WTC11 (cell line): ENCODE results near the gene RAB7A. TPM values are rescaled to one million over a fixed set of nuclear protein-coding genes. Genes with fewer than 3 reads are reported as not detected.

ENCODE experiments used
- CBFB ChIP-seq: sonication (generic); formaldehyde crosslinking; IDR thresholded peaks from 2 replicates; pipeline ENCODE4 v1.8.1; 2022; ENCODE audit warnings: mild to moderate bottlenecking, low read depth, missing genetic modification reagents
- ETV6 ChIP-seq: sonication (generic); formaldehyde crosslinking; IDR thresholded peaks from 2 replicates; pipeline ENCODE4 v1.8.1; 2022; ENCODE audit warnings: mild to moderate bottlenecking, missing genetic modification reagents
- GABPB1 ChIP-seq: sonication (generic); formaldehyde crosslinking; IDR thresholded peaks from 2 replicates; pipeline ENCODE4 v1.8.1; 2023; ENCODE audit warnings: mild to moderate bottlenecking, missing genetic modification reagents
- GRHL2 ChIP-seq: fragments of 250-450 bp; sonication (Bioruptor Pico); IDR thresholded peaks from 2 replicates; pipeline ENCODE4 v1.8.0; 2022; ENCODE audit warnings: mild to moderate bottlenecking, moderate library complexity; ENCODE audit not compliant: insufficient replicate concordance, severe bottlenecking
- IRF2 ChIP-seq: sonication (generic); formaldehyde crosslinking; IDR thresholded peaks from 2 replicates; pipeline ENCODE4 v1.8.0; 2022; ENCODE audit warnings: low read depth, missing genetic modification reagents, borderline replicate concordance
- MAX ChIP-seq: sonication (generic); formaldehyde crosslinking; IDR thresholded peaks from 2 replicates; pipeline ENCODE4 v1.8.0; 2022; ENCODE audit warnings: mild to moderate bottlenecking, missing genetic modification reagents
- RELA ChIP-seq: sonication (generic); formaldehyde crosslinking; IDR thresholded peaks from 2 replicates; pipeline ENCODE4 v1.8.1; 2022; ENCODE audit warnings: missing genetic modification reagents, mild to moderate bottlenecking, borderline replicate concordance
- RORB ChIP-seq: fragments of 250-450 bp; sonication (Bioruptor Pico); IDR thresholded peaks from 2 replicates; pipeline ENCODE4 v1.9.0; 2021; ENCODE audit warnings: mild to moderate bottlenecking
- SMAD4 ChIP-seq: sonication (generic); formaldehyde crosslinking; IDR thresholded peaks from 2 replicates; pipeline ENCODE4 v1.8.0; 2022; ENCODE audit warnings: mild to moderate bottlenecking, missing genetic modification reagents
- SOX15 ChIP-seq: fragments of 250-450 bp; sonication (Bioruptor Pico); IDR thresholded peaks from 2 replicates; pipeline ENCODE4 v1.9.0; 2021; ENCODE audit warnings: mild to moderate bottlenecking
- TEAD4 ChIP-seq: sonication (generic); formaldehyde crosslinking; IDR thresholded peaks from 2 replicates; pipeline ENCODE4 v1.8.0; 2022; ENCODE audit warnings: mild to moderate bottlenecking, missing genetic modification reagents
- TP53 ChIP-seq: sonication (generic); formaldehyde crosslinking; IDR thresholded peaks from 2 replicates; pipeline ENCODE4 v1.8.1; 2023; ENCODE audit warnings: mild to moderate bottlenecking, missing genetic modification reagents
- USF1 ChIP-seq: sonication (generic); formaldehyde crosslinking; IDR thresholded peaks from 2 replicates; pipeline ENCODE4 v1.8.0; 2022; ENCODE audit warnings: mild to moderate bottlenecking, missing genetic modification reagents
- ZMAT4 ChIP-seq: fragments of 250-450 bp; sonication (Bioruptor Pico); IDR thresholded peaks from 2 replicates; pipeline ENCODE4 v1.9.0; 2021; ENCODE audit warnings: mild to moderate bottlenecking
- ZNF317 ChIP-seq: sonication (generic); formaldehyde crosslinking; IDR thresholded peaks from 2 replicates; pipeline ENCODE4 v1.8.1; 2023; ENCODE audit warnings: low read depth, mild to moderate bottlenecking, moderate library complexity, missing genetic modification reagents, borderline replicate concordance
- ZNF512 ChIP-seq: sonication (generic); formaldehyde crosslinking; IDR thresholded peaks from 2 replicates; pipeline ENCODE4 v1.8.1; 2022; ENCODE audit warnings: missing genetic modification reagents, borderline replicate concordance
- total RNA-seq: library from RNA; stranded (reverse); gene quantifications from 3 replicates; pipeline ENCODE4 v1.2.3, GENCODE V29; 2021
- TF ChIP-seq, protein P1 (sequence below): fragments of 250-450 bp; sonication (Bioruptor Pico); IDR thresholded peaks from 2 replicates; pipeline ENCODE4 v1.9.0; 2021; ENCODE audit warnings: mild to moderate bottlenecking, borderline replicate concordance
- TF ChIP-seq, protein P2 (sequence below): sonication (generic); formaldehyde crosslinking; IDR thresholded peaks from 2 replicates; pipeline ENCODE4 v1.8.0; 2022; ENCODE audit warnings: mild to moderate bottlenecking, missing genetic modification reagents
- TF ChIP-seq, protein P3 (sequence below): sonication (generic); formaldehyde crosslinking; IDR thresholded peaks from 2 replicates; pipeline ENCODE4 v1.8.1; 2022; ENCODE audit warnings: low read depth, mild to moderate bottlenecking, moderate library complexity, missing genetic modification reagents, borderline replicate concordance
- TF ChIP-seq, protein P4 (sequence below): sonication (generic); formaldehyde crosslinking; IDR thresholded peaks from 2 replicates; pipeline ENCODE4 v1.8.1; 2023; ENCODE audit warnings: mild to moderate bottlenecking, missing genetic modification reagents, moderate library complexity
- TF ChIP-seq, protein P5 (sequence below): fragments of 250-450 bp; sonication (Bioruptor Pico); IDR thresholded peaks from 2 replicates; pipeline ENCODE4 v2.1.2; 2022; ENCODE audit warnings: mild to moderate bottlenecking, moderate library complexity
- TF ChIP-seq, protein P6 (sequence below): sonication (generic); formaldehyde crosslinking; conservative IDR thresholded peaks from 2 replicates; pipeline ENCODE4 v1.8.1; 2023; ENCODE audit warnings: mild to moderate bottlenecking, low read depth, missing genetic modification reagents, moderate library complexity

RAB7A gene
- total RNA-seq, 1 experiment from 2014 or later, result 184 TPM

GRCh38 chr3:128726023-128727016 lies at the start of gene RAB7A (continued):
- TF ChIP-seq, protein P1, sequence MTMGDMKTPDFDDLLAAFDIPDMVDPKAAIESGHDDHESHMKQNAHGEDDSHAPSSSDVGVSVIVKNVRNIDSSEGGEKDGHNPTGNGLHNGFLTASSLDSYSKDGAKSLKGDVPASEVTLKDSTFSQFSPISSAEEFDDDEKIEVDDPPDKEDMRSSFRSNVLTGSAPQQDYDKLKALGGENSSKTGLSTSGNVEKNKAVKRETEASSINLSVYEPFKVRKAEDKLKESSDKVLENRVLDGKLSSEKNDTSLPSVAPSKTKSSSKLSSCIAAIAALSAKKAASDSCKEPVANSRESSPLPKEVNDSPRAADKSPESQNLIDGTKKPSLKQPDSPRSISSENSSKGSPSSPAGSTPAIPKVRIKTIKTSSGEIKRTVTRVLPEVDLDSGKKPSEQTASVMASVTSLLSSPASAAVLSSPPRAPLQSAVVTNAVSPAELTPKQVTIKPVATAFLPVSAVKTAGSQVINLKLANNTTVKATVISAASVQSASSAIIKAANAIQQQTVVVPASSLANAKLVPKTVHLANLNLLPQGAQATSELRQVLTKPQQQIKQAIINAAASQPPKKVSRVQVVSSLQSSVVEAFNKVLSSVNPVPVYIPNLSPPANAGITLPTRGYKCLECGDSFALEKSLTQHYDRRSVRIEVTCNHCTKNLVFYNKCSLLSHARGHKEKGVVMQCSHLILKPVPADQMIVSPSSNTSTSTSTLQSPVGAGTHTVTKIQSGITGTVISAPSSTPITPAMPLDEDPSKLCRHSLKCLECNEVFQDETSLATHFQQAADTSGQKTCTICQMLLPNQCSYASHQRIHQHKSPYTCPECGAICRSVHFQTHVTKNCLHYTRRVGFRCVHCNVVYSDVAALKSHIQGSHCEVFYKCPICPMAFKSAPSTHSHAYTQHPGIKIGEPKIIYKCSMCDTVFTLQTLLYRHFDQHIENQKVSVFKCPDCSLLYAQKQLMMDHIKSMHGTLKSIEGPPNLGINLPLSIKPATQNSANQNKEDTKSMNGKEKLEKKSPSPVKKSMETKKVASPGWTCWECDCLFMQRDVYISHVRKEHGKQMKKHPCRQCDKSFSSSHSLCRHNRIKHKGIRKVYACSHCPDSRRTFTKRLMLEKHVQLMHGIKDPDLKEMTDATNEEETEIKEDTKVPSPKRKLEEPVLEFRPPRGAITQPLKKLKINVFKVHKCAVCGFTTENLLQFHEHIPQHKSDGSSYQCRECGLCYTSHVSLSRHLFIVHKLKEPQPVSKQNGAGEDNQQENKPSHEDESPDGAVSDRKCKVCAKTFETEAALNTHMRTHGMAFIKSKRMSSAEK (CRISPR knock-in tag), result no peak
- no peak for TF ChIP-seq IRF2 (CRISPR knock-in tag)
- TF ChIP-seq, protein P2, sequence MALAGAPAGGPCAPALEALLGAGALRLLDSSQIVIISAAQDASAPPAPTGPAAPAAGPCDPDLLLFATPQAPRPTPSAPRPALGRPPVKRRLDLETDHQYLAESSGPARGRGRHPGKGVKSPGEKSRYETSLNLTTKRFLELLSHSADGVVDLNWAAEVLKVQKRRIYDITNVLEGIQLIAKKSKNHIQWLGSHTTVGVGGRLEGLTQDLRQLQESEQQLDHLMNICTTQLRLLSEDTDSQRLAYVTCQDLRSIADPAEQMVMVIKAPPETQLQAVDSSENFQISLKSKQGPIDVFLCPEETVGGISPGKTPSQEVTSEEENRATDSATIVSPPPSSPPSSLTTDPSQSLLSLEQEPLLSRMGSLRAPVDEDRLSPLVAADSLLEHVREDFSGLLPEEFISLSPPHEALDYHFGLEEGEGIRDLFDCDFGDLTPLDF (CRISPR knock-in tag), result no peak
- TF ChIP-seq RORB, result no peak
- TF ChIP-seq RELA, result no peak
- TF ChIP-seq, protein P3, sequence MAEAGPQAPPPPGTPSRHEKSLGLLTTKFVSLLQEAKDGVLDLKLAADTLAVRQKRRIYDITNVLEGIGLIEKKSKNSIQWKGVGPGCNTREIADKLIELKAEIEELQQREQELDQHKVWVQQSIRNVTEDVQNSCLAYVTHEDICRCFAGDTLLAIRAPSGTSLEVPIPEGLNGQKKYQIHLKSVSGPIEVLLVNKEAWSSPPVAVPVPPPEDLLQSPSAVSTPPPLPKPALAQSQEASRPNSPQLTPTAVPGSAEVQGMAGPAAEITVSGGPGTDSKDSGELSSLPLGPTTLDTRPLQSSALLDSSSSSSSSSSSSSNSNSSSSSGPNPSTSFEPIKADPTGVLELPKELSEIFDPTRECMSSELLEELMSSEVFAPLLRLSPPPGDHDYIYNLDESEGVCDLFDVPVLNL, result no peak
- TF ChIP-seq, protein P4, sequence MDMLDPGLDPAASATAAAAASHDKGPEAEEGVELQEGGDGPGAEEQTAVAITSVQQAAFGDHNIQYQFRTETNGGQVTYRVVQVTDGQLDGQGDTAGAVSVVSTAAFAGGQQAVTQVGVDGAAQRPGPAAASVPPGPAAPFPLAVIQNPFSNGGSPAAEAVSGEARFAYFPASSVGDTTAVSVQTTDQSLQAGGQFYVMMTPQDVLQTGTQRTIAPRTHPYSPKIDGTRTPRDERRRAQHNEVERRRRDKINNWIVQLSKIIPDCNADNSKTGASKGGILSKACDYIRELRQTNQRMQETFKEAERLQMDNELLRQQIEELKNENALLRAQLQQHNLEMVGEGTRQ (CRISPR knock-in tag), result peak; percentile 97
- no peak for TF ChIP-seq SOX15 (CRISPR knock-in tag)
- TF ChIP-seq GABPB1 (CRISPR knock-in tag), result peak; percentile 96
- TF ChIP-seq ZNF317 (CRISPR knock-in tag), result no peak
- peak; percentile 96 for TF ChIP-seq USF1 (CRISPR knock-in tag)
- TF ChIP-seq SMAD4, result no peak
- no peak for TF ChIP-seq ZNF512
- TF ChIP-seq GRHL2 (CRISPR knock-in tag), result no peak
- peak; percentile 74 for TF ChIP-seq MAX (CRISPR knock-in tag)
- TF ChIP-seq CBFB (CRISPR knock-in tag), result no peak
- TF ChIP-seq TP53, result peak; percentile 86
- TF ChIP-seq, protein P5, sequence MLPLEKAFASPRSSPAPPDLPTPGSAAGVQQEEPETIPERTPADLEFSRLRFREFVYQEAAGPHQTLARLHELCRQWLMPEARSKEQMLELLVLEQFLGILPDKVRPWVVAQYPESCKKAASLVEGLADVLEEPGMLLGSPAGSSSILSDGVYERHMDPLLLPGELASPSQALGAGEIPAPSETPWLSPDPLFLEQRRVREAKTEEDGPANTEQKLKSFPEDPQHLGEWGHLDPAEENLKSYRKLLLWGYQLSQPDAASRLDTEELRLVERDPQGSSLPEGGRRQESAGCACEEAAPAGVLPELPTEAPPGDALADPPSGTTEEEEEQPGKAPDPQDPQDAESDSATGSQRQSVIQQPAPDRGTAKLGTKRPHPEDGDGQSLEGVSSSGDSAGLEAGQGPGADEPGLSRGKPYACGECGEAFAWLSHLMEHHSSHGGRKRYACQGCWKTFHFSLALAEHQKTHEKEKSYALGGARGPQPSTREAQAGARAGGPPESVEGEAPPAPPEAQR (CRISPR knock-in tag), result no peak
- no peak for TF ChIP-seq TEAD4 (CRISPR knock-in tag)
- no peak for TF ChIP-seq ZMAT4 (CRISPR knock-in tag)
- TF ChIP-seq ETV6 (CRISPR knock-in tag), result 0 out of 2 replicates have a peak, but pooled peaks have one; percentile 51
- TF ChIP-seq, protein P6, sequence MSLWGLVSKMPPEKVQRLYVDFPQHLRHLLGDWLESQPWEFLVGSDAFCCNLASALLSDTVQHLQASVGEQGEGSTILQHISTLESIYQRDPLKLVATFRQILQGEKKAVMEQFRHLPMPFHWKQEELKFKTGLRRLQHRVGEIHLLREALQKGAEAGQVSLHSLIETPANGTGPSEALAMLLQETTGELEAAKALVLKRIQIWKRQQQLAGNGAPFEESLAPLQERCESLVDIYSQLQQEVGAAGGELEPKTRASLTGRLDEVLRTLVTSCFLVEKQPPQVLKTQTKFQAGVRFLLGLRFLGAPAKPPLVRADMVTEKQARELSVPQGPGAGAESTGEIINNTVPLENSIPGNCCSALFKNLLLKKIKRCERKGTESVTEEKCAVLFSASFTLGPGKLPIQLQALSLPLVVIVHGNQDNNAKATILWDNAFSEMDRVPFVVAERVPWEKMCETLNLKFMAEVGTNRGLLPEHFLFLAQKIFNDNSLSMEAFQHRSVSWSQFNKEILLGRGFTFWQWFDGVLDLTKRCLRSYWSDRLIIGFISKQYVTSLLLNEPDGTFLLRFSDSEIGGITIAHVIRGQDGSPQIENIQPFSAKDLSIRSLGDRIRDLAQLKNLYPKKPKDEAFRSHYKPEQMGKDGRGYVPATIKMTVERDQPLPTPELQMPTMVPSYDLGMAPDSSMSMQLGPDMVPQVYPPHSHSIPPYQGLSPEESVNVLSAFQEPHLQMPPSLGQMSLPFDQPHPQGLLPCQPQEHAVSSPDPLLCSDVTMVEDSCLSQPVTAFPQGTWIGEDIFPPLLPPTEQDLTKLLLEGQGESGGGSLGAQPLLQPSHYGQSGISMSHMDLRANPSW (CRISPR knock-in tag), result 0 out of 2 replicates have a peak, but pooled peaks have one; percentile 51
